ENCODE measurements around the gene STMN3.

GRCh38 chr20:63664861-63665594, 11.8 kb upstream of the STMN3 start:
- no peak for TF ChIP-seq CTCF (conservative IDR thresholded peaks at IDR 0.05)
- TF ChIP-seq ZFX (IDR thresholded peaks at IDR 0.05) = no peak
